Upper lobe of left lung (tissue), 4 donors: ENCODE results near the gene R3HDM4.

Experiments
- EP300 ChIP-seq, 4 donors: sonication (generic); formaldehyde crosslinking; IDR thresholded peaks; one replicate each; pipeline ENCODE4 v1.5.1; 2017; ENCODE audit warnings: antibody characterized with exemption in 4 of 4, control low read depth in 2 of 4
- POLR2A ChIP-seq, 4 donors: fragments of 450-650 bp; IDR thresholded peaks; one replicate each; pipeline ENCODE4 v1.5.1; 2016 to 2017; ENCODE audit warnings: antibody characterized with exemption in 4 of 4, mild to moderate bottlenecking in 2 of 4
- POLR2AphosphoS5 ChIP-seq, 2 donors: sonication (generic); formaldehyde crosslinking; IDR thresholded peaks; one replicate each; pipeline ENCODE4 v1.5.1; 2017; ENCODE audit warnings: antibody characterized with exemption in 2 of 2
- TF ChIP-seq, protein P1 (sequence below), 6 experiments: fragments of 450-650 bp in 4 of 6; fragments of 200-600 bp in 2 of 6; sonication (generic) in 2 of 6; IDR thresholded peaks; one replicate each; pipeline ENCODE4 v1.5.1; 2016 to 2019; ENCODE audit warnings: antibody characterized with exemption in 6 of 6

DNA sequence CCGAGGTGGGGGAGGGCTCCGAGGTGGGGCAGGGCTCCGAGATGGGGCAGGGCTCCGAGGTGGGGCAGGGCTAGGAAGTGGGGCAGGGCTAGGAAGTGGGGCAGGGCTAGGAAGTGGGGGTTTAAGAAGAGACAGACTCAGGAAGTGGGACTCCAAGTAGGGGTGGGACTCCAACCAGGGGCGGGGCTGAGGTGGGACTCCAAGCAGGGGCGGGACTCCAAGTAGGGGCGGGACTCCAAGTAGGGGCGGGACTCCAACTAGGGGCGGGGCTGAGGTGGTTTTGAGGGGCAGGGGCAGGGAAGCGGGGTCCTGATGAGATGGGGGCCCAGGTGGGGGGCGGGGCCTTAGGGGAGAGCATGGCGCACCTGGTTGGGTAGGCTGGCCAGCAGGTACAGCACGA lies 39.9 kb downstream of the R3HDM4 start:
- TF ChIP-seq POLR2A (IDR thresholded peaks at IDR 0.05) = no peak
- TF ChIP-seq, protein P1, sequence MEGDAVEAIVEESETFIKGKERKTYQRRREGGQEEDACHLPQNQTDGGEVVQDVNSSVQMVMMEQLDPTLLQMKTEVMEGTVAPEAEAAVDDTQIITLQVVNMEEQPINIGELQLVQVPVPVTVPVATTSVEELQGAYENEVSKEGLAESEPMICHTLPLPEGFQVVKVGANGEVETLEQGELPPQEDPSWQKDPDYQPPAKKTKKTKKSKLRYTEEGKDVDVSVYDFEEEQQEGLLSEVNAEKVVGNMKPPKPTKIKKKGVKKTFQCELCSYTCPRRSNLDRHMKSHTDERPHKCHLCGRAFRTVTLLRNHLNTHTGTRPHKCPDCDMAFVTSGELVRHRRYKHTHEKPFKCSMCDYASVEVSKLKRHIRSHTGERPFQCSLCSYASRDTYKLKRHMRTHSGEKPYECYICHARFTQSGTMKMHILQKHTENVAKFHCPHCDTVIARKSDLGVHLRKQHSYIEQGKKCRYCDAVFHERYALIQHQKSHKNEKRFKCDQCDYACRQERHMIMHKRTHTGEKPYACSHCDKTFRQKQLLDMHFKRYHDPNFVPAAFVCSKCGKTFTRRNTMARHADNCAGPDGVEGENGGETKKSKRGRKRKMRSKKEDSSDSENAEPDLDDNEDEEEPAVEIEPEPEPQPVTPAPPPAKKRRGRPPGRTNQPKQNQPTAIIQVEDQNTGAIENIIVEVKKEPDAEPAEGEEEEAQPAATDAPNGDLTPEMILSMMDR (IDR thresholded peaks at IDR 0.05) = no peak
- TF ChIP-seq POLR2AphosphoS5 (IDR thresholded peaks at IDR 0.05) = no peak
- TF ChIP-seq EP300 (IDR thresholded peaks at IDR 0.05) = no peak
